HG03064 (cell line): Measurements from ENCODE around the gene EPS8L2.

ENCODE experiments used
- ATAC-seq: cut with Tn5 transposase; IDR thresholded peaks from one replicate; pipeline ENCODE4 v1.9.1; 2021; ENCODE audit warnings: low read depth; ENCODE audit not compliant: unreplicated experiment

EPS8L2 gene

DNA sequence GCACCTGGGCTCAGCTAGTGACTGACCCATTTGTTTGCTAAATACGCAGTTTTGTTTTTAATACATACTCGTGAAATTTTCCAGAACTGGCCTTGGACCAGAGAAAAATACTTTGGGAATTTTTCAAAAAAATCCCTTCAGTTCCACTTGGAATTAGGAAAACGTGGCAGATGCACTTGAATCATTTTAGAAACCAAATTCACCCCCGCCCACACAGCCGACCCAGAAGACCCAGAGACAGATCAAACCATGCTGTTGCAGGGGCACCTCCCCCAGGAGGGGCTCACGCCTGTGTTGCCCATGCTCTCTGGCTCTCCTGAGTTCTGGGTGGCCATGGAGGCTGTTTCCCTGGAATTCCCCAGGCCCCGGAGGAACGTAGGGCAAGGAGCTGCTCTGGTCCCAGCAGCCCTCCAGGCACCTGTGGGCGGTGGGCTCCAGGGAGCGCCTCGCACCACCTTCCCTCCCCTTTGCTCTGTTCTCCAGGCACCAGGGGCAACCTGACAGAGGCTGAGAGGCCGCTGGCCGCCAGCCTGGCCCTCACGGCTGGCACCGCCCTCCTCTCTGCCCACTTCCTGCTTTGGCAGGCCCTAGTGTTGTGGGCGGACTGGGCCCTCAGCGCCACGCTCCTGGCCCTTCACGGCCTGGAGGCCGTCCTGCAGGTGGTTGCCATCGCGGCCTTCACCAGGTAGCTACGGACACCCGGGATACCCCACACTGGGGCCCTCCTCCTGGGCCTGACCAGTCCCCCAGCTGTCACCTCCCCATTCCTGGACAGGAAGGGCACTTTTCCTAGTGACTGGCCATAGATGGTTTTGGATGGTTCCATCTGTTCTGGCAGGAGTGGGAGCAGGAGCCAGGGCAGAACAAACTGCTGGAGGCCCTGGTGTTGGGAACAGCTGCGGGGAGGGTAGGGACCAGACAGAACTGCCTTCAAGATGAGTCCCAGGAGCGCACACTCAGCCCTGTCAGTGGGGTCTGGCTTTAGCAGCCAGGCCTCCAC, 3.3 kb upstream of the EPS8L2 start:
- no peak for ATAC-seq

- no peak for ATAC-seq
These were observed 2.5 kb upstream of the EPS8L2 start for GRCh38 chr11:703506-703905.

DNA sequence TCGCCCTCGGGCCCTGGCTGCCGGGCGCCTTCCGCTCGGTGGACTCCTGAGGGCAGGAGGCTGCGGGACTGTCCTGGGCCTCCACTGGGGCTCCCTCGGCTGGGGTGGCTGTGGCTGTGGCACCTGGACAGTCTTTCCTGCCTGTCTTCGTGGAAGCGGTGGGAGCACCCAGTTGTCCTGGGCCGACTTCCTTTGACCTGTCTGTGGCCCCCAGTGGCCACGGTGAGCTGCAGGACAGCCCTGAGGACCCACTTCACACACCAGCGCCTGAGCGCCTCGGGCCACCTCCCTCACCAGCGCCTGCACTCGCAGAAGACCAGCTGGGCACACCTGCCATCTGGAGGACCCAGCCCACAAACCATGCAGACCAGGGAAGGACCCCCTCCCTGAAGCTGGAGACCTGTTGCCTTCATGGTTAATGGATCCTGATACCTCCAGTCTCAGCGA, 1.8 kb upstream of the EPS8L2 start:
- no peak for ATAC-seq

GRCh38 chr11:704781-705645, 1.0 kb upstream of the EPS8L2 start:
- no peak for ATAC-seq

- ATAC-seq = no peak
These were observed 467 bp downstream of the EPS8L2 start for GRCh38 chr11:706439-706956.

DNA sequence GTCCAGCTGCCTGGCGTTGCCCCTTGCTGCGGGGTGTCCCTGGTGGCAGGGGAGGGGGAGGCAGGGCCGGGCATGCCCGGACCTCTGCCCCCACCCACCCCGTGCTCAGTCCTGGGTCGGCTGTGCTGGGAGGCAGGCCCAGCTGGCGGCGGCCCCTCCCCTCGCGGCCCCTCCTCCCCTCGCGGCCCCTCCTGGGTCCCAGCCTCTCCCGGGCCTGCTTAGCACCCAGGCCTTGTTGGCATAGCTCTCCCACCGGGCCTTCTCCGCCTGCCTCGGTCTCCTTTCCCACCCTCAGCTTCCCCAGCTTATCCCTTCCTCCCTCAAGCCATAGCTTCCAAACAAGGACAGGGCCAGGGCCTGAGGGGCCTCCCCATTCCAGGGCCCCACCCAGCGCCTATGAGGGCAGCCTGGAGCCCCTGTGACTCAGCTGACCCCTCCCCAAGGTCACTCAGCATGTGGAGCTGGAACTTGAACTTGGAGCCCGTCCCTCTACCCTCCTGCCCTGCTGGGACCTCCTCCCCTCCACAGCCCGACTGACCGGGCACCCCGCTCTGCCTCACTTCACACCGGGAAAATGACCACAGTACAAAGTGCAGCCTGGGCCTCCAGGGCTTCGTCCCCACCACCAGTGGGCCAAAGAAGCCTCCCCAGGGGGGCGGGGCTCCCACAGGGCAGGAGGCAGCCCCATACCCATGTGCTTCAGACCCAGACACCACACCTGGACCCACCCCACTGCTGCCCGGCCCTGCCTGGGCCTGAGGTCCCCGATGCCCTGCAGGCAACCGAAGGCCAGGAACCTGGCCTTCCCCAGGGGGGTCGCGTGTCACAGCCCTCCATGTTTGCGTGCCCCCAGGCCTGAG, 1.2 kb downstream of the EPS8L2 start:
- no peak for ATAC-seq

- no peak for ATAC-seq
These were observed 1.9 kb downstream of the EPS8L2 start for GRCh38 chr11:707817-708420.

DNA sequence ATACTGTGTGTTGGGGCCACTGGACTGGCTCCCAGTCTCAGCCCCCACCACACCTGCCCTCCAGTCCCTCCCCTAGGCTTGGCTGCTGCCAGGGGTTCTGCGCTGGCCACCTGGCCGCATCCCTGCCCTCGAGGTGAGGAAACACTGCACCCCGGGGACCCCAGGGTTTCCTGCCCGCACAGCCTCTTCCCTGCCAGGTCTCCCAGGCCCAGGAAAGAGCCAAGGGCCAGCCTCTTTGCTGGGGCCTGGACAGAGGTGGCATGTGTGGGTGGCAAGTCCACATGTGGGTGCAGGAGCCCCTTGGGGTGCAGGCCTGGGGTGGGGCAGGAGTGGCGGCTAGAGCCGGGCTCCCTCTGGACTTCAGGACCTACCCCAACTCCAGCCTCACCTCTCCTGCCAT, 2.5 kb downstream of the EPS8L2 start:
- no peak for ATAC-seq

DNA sequence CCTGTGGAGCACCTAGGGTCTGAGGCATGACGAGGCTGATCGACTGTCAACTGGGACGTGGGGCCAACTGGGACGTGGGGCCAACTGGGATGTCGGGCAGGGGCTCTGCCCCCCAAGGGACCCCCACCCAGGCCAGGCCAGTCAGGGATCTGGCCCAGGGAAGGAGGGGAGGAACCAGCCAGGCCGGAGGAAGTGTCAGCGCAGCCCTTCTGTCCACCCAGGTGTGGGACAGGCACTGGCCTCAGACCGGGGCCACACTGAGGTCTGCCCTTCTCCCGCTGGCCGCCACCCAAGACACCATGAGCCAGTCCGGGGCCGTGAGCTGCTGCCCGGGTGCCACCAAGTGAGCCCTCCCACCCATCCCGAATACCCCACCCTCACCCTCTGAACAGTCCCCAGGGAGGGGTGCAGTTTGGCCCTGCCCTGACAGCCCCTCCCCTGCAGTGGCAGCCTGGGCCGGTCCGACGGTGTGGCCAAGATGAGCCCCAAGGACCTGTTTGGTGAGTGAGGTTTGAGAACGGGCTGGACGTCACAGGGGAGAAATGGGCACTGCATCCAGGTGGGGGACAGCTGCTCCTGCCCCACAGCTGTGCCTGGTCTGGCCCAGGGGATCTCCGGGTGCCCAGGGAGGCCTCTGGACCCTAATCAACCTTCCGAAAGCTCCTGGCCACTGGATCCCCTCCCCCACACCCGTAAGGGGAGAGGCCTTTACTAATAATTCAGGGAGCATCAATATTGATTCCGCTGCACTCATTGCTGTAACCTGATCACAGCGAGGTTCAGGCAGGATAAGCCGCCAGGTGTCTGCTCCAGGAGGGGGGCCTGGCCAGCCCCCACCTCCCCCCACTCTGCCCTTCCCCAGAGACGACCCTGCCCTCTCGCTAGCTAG, 3.3 kb downstream of the EPS8L2 start:
- ATAC-seq = no peak

GRCh38 chr11:714436-714835, 8.4 kb downstream of the EPS8L2 start:
- ATAC-seq = no peak

DNA sequence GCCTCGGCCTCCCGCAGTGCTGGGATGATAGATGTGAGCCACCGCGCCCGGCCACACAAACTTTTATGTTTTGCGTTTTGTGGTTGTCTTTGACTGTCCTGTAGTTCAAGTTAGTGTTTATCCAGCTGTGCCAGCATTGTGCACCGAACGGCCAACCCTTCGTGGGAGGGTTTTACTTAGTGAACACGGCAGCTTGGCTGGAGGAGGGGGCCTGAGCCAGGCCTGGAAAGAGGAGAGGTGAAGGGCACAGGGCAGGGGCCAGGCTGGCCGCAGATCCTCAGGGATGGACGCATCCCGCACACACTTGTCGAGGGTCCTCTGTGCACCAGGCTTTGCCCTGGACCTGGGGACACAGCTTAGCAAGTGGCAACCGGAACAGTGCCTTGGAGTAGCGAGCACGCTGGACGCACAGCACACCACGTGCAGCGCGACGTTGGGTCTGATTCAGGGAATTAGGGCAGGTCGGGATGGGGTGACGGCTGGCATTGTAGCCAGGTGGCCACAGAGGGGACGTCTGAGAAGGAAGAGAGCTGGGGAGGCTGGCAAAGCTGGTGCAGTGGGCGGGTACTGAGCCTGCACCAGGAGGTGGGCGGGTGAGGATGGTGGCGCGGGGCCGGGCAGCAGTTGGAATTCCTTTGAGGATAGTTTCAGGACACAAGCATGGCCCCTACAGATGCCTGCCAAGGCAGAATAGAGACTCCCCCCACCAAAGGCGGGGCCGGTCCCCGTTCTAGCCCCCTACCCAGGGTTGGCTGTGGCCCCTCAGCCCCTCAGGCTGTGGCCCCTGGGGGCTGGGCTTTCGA, 13.4 kb downstream of the EPS8L2 start:
- no peak for ATAC-seq

- ATAC-seq = no peak
These were observed 14.1 kb downstream of the EPS8L2 start for GRCh38 chr11:720017-720641.

DNA sequence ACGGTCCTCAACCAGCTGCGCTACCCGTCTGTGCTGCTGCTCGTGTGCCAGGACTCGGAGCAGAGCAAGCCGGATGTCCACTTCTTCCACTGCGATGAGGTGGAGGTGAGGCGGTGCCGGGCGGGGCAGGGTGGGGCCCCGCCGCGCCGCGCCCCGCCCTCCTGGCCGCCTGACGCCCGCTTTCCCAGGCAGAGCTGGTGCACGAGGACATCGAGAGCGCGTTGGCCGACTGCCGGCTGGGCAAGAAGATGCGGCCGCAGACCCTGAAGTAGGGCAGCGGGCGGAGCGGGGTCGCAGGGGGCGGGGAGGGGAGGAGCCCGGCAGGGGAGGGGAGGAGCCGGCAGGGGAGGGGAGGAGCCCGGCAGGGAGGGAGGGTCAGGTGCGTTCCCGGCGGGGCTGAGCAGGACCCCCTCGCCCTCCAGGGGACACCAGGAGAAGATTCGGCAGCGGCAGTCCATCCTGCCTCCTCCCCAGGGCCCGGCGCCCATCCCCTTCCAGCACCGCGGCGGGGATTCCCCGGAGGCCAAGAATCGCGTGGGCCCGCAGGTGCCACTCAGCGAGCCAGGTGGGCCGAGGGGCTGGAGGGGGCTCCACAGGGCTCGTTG, 14.7 kb downstream of the EPS8L2 start:
- ATAC-seq = no peak

DNA sequence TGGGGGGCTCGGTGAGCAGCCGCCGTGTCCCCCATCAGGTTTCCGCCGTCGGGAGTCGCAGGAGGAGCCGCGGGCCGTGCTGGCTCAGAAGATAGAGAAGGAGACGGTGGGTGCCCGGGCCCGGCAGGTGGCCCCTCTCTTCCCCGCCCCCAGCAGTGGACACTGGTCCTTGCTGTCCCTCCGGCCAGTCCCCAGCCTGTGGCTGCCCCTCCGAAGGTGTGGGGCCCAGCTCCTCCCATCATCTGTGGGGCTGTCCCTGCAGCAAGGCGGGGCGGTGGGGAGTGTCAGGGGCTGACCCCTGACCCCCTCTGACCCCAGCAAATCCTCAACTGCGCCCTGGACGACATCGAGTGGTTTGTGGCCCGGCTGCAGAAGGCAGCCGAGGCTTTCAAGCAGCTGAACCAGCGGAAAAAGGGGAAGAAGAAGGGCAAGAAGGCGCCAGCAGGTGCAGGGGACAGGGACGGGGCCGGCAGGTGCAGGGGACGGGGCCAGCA, 15.3 kb downstream of the EPS8L2 start:
- no peak for ATAC-seq

- ATAC-seq = no peak
These were observed 15.8 kb downstream of the EPS8L2 start for GRCh38 chr11:721741-722345.

DNA sequence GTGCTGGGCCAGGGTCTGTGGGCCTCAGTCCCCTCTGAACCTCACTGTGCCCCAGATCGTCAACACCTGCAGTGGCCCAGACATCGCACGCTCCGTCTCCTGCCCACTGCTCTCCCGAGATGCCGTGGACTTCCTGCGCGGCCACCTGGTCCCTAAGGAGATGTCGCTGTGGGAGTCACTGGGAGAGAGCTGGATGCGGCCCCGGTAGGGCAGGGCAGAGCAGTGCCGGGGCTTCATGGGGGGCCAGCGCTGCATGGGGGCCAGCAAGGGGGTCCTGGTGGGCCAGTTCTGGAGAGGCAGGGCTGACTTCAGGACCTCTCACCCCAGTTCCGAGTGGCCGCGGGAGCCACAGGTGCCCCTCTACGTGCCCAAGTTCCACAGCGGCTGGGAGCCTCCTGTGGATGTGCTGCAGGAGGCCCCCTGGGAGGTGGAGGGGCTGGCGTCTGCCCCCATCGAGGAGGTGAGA, 16.3 kb downstream of the EPS8L2 start:
- no peak for ATAC-seq
